ENCODE measurements around the gene CATSPER3. TPM values are rescaled to one million over a fixed set of nuclear protein-coding genes. Genes with fewer than 3 reads are reported as not detected.

CATSPER3 gene
- total RNA-seq, 1 donor from 2014 or later = 0.39 TPM

DNA sequence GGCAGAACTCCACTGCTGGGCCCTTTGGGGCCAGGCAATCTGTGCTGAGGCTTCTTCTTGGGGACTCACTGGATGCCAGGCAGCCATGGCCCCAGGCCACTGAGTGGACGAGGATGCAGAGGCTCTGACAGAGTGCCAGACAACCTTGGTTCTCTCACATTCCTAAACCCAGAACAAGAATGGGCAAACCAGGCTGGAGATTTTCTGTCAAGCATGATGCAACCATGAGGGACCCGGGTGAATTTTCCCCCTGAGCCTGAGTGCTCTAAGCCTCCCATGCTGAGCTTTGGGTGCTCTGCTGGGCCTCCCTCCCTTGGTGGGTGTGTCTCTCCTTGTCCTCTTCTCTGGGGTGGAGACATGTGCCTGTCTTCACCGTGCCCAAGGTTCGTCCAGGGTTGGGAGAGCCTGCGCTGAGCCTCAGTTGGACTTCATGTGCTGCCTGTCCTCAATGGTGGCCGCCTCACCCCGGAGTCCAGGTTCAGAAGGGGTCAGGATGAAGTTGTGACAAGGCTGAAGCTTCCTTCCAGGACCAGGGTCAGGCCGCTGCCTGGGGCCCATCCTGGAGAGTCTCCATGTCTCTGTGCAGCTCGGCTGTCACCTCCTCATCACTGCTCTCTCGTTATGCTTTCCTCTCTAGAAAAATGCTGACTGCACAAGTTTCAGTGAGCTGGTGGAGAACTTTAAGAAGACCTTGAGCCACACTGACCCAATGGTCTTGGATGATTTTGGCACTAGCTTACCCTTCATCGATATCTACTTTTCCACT lies 42.2 kb downstream of the CATSPER3 start:
- TF ChIP-seq CTCF (IDR thresholded peaks at IDR 0.05; ENCODE audit: insufficient read depth, low read depth, low read length) (no peak), EZH2 (IDR thresholded peaks at IDR 0.05; ENCODE audit: insufficient read depth, low read length) (no peak)
- H3K27me3 ChIP-seq (ENCODE audit: insufficient read depth, low read length) = no peaks in the 10 kb centered on the region
- no peaks in the 10 kb centered on the region for H3K79me2 ChIP-seq (ENCODE audit: insufficient read depth, low read length)
- Mint-ChIP-seq H3K9me3 (ENCODE audit: unreplicated experiment) (peaks cover 6% of the 10 kb centered on the region), H3K27ac (ENCODE audit: unreplicated experiment) (no peak overlapping the region), H3K36me3 (ENCODE audit: low read depth, unreplicated experiment) (peaks cover 1% of the 10 kb centered on the region), H3K27me3 (ENCODE audit: low read depth, unreplicated experiment) (peaks cover 69% of the 10 kb centered on the region), H3K4me3 (ENCODE audit: unreplicated experiment) (no peak overlapping the region), H3K4me1 (ENCODE audit: low read depth, unreplicated experiment) (no peaks in the 10 kb centered on the region)
- H3K4me2 ChIP-seq (ENCODE audit: low read length) = no peak overlapping the region
- FAIRE-seq (no peak), DNase-seq (ENCODE audit: low read depth) (no peak)
- H3K9ac ChIP-seq (ENCODE audit: low read length) = no peak overlapping the region
- H3K9me3 ChIP-seq (ENCODE audit: insufficient read depth, low read depth, low read length) = no peaks in the 10 kb centered on the region
- H3K27ac ChIP-seq (ENCODE audit: low read depth, low read length) = no peak overlapping the region
- H2AFZ ChIP-seq (ENCODE audit: low read depth, low read length) = no peak overlapping the region
- H3K4me3 ChIP-seq (ENCODE audit: insufficient read depth, low read depth, low read length) = no peak overlapping the region
- no peaks in the 10 kb centered on the region for H4K20me1 ChIP-seq (ENCODE audit: insufficient read depth, low read length)
- H3K36me3 ChIP-seq (ENCODE audit: insufficient read depth, low read length) = no peaks in the 10 kb centered on the region
- no peaks in the 10 kb centered on the region for H3K4me1 ChIP-seq (ENCODE audit: insufficient read depth, low read length)

DNA sequence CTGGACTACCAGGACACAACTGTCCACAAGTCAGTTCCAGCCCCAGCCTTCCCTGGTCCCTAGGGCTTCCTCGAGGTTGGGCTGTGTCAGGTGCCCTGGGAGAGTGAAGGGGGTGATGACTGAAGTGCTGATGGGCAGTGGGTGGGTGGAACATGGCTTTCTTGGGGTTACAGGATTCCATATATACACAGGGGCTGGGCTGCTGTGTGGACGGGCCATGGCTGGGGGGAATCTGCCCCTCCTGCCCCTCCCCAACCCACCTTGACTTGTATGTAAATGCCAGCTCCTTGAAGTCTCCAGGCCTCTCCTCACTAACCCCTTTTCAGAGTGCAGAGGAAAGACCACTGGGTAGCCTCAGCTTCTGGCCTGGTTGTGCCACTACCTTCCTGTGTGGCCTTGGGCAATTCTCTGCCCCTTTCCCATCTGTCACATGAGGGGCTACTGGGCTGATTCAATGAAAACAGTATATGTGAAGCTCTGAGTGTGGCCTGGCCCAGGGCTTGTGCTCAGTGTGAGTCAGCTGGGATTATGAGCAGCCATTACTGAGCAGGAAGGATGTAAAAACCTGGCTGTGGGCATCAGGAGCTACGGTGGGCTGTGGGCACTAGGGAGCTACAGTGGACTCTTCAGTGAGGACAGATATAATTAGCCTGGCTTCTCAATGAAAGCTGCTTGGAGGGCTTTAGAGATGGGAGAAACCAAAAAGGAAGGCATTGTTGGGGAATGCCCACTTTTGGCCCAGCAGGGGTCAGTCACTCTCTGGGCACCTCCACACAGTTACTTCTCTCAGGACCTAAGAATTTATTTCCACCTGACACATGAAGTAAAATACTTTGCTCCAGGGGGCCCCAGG lies 43.0 kb downstream of the CATSPER3 start:
- H4K20me1 ChIP-seq (ENCODE audit: insufficient read depth, low read length) = no peaks in the 10 kb centered on the region
- no peak for FAIRE-seq
- Mint-ChIP-seq H3K36me3 (ENCODE audit: low read depth, unreplicated experiment) (peaks cover 3% of the 10 kb centered on the region), H3K4me3 (ENCODE audit: unreplicated experiment) (no peak overlapping the region), H3K9me3 (ENCODE audit: unreplicated experiment) (peaks cover 6% of the 10 kb centered on the region), H3K27me3 (ENCODE audit: low read depth, unreplicated experiment) (peaks cover 72% of the 10 kb centered on the region), H3K27ac (ENCODE audit: unreplicated experiment) (no peak overlapping the region), H3K4me1 (ENCODE audit: low read depth, unreplicated experiment) (no peaks in the 10 kb centered on the region)
- H3K9me3 ChIP-seq (ENCODE audit: insufficient read depth, low read depth, low read length) = no peaks in the 10 kb centered on the region
- no peak overlapping the region for H2AFZ ChIP-seq (ENCODE audit: low read depth, low read length)
- no peaks in the 10 kb centered on the region for H3K79me2 ChIP-seq (ENCODE audit: insufficient read depth, low read length)
- no peak overlapping the region for H3K4me3 ChIP-seq (ENCODE audit: insufficient read depth, low read depth, low read length)
- no peak for TF ChIP-seq CTCF (IDR thresholded peaks at IDR 0.05; ENCODE audit: insufficient read depth, low read depth, low read length)
- no peak for TF ChIP-seq EZH2 (IDR thresholded peaks at IDR 0.05; ENCODE audit: insufficient read depth, low read length)
- H3K36me3 ChIP-seq (ENCODE audit: insufficient read depth, low read length) = no peaks in the 10 kb centered on the region
- H3K27me3 ChIP-seq (ENCODE audit: insufficient read depth, low read length) = peaks cover 5% of the 10 kb centered on the region
- no peaks in the 10 kb centered on the region for H3K4me1 ChIP-seq (ENCODE audit: insufficient read depth, low read length)
- H3K4me2 ChIP-seq (ENCODE audit: low read length) = no peak overlapping the region
- no peak overlapping the region for H3K27ac ChIP-seq (ENCODE audit: low read depth, low read length)
- DNase-seq (ENCODE audit: low read depth) = no peak
- H3K9ac ChIP-seq (ENCODE audit: low read length) = no peak overlapping the region

All from astrocyte (in vitro differentiated cells and primary cell).